Panc1 (cell line): Measurements from ENCODE around the gene SORT1. TPM values are rescaled to one million over a fixed set of nuclear protein-coding genes. Genes with fewer than 3 reads are reported as not detected.

Experiments
- ATAC-seq: fragments of 200-7000 bp; cut with Tn5 transposase; 2 replicates; pipeline ENCODE4 v1.9.1; 2020; ENCODE audit warnings: mild to moderate bottlenecking, moderate library complexity
- BruUV-seq: library from RNA; stranded (reverse); fragments of 400-500 nt; replicated peaks from 2 replicates; lab custom pipeline; 2021; lab: Mats Ljungman, UMichigan
- CTCF ChIA-PET: fragments of 300-600 bp; sonication (Branson Sonifier 250); formaldehyde crosslinking; loops from one replicate; lab custom pipeline; 2022; ENCODE audit warnings: antibody characterized with exemption; lab: Charles Lee
- POLR2A ChIA-PET: fragments of 300-600 bp; sonication (Branson Sonifier 250); formaldehyde crosslinking; loops from one replicate; lab custom pipeline; 2022; ENCODE audit warnings: antibody characterized with exemption; lab: Charles Lee
- DNase-seq: peaks from one replicate; pipeline ENCODE4 v3.0.0-alpha.2; 2010; ENCODE audit warnings: low read depth, low spot score
- H3K27ac ChIP-seq: 2 replicates; pipeline ENCODE4 v1.5.1; 2011; ENCODE audit warnings: mild to moderate bottlenecking, low read length, inconsistent platforms
- H3K27me3 ChIP-seq: fragments of 200-500 bp; sonication (Bioruptor generic); 2 replicates; pipeline ENCODE4 v1.6.0; 2014; ENCODE audit warnings: low read length, inconsistent platforms; ENCODE audit not compliant: control insufficient read depth, insufficient read depth
- H3K36me3 ChIP-seq: fragments of 200-500 bp; sonication (Bioruptor generic); 2 replicates; pipeline ENCODE4 v1.5.1; 2014; ENCODE audit warnings: inconsistent platforms, mild to moderate bottlenecking, low read length, moderate library complexity; ENCODE audit not compliant: control insufficient read depth, insufficient read depth
- H3K4me1 ChIP-seq: 2 replicates; pipeline ENCODE4 v1.5.1; 2011; ENCODE audit warnings: inconsistent platforms, mild to moderate bottlenecking, low read length, moderate library complexity; ENCODE audit not compliant: control insufficient read depth, insufficient read depth
- H3K4me3 ChIP-seq, 2 experiments: 2 replicates each; pipeline ENCODE4 v1.5.1; 2011 to 2012; ENCODE audit warnings: low read depth in 2 of 2, low read length in 2 of 2, mild to moderate bottlenecking in 2 of 2, inconsistent platforms in 1 of 2, moderate library complexity in 1 of 2
- H3K9me3 ChIP-seq: fragments of 200-500 bp; sonication (Bioruptor generic); 2 replicates; pipeline ENCODE4 v1.5.1; 2014; ENCODE audit warnings: low read depth, mild to moderate bottlenecking, inconsistent platforms, low read length, moderate library complexity; ENCODE audit not compliant: control insufficient read depth, insufficient read depth
- CTCF ChIP-seq: fragments of 450-650 bp; IDR thresholded peaks from 2 replicates; pipeline ENCODE4 v1.5.1; 2017; ENCODE audit warnings: mild to moderate bottlenecking
- POLR2AphosphoS5 ChIP-seq: IDR thresholded peaks from 2 replicates; pipeline ENCODE4 v1.6.1; 2012; ENCODE audit warnings: mild to moderate bottlenecking, low read depth, low read length, moderate library complexity
- REST ChIP-seq, 2 experiments: IDR thresholded peaks; 2 replicates each; pipeline ENCODE4 v1.6.1; 2011 to 2012; ENCODE audit warnings: low read depth in 2 of 2, control low read depth in 1 of 2, low read length in 1 of 2, mild to moderate bottlenecking in 1 of 2, moderate library complexity in 1 of 2; ENCODE audit not compliant: insufficient read depth in 1 of 2
- SIN3A ChIP-seq: IDR thresholded peaks from 2 replicates; pipeline ENCODE4 v1.6.1; 2012; ENCODE audit warnings: low read depth, mild to moderate bottlenecking, low read length, moderate library complexity, borderline replicate concordance; ENCODE audit not compliant: insufficient read depth
- TCF7L2 ChIP-seq: IDR thresholded peaks from 2 replicates; pipeline ENCODE4 v1.6.1; 2011; ENCODE audit warnings: mild to moderate bottlenecking, low read depth, low read length, inconsistent platforms
- in situ Hi-C: cut with HindIII; loops from 2 replicates; pipeline ENCODE4 v1.10.0; 2016; ENCODE audit warnings: low sequenced_read_pairs, low pct_unique_long_range_greater_than_20kb
- intact Hi-C: fragments of 100-400 bp; cut with micrococcal nuclease; formaldehyde crosslinking; loops from one replicate; pipeline ENCODE4 v1.10.0; 2022; ENCODE audit not compliant: unreplicated experiment
- total RNA-seq: library from RNA; stranded (reverse); gene quantifications from one replicate; pipeline ENCODE4 v1.2.1, GENCODE V29; 2021; ENCODE audit not compliant: unreplicated experiment

Gene SORT1
- total RNA-seq, 1 experiment from 2014 or later: 25.1 TPM

GRCh38 chr1:109404838-109405237 is 7.1 kb upstream of the SORT1 start:
- intact Hi-C loops (no loop called here), in situ Hi-C loops (no loop called here)
- DNase-seq (no peak), ATAC-seq (no peak)
- BruUV-seq: no TSS peak
- TF ChIP-seq TCF7L2: no peak
- no peak for TF ChIP-seq SIN3A
- TF ChIP-seq CTCF: no peak
- TF ChIP-seq REST (IDR thresholded peaks at IDR 0.05; ENCODE audit: insufficient read depth in 1 of 2, low read depth in 2 of 2, low read length in 1 of 2): no peak
- TF ChIP-seq POLR2AphosphoS5: no peak
- no peak overlapping the region for H3K27ac ChIP-seq
- H3K4me1 ChIP-seq: no peaks in the 10 kb centered on the region
- H3K9me3 ChIP-seq: no peaks in the 10 kb centered on the region
- H3K27me3 ChIP-seq: no peaks in the 10 kb centered on the region
- H3K4me3 ChIP-seq: no peak overlapping the region
- peaks cover 15% of the 10 kb centered on the region for H3K36me3 ChIP-seq
- POLR2A ChIA-PET: no interaction called here
- CTCF ChIA-PET: no interaction called here

GRCh38 chr1:109402025-109402424 is 4.3 kb upstream of the SORT1 start:
- CTCF ChIA-PET: no interaction called here
- no peak for TF ChIP-seq POLR2AphosphoS5
- no peak for TF ChIP-seq SIN3A
- BruUV-seq: no TSS peak
- POLR2A ChIA-PET: no interaction called here
- Histone ChIP-seq H3K27ac (no peak overlapping the region), H3K4me3 (no peak overlapping the region), H3K36me3 (peaks cover 14% of the 10 kb centered on the region), H3K4me1 (peaks cover 6% of the 10 kb centered on the region), H3K27me3 (no peaks in the 10 kb centered on the region), H3K9me3 (no peaks in the 10 kb centered on the region)
- no peak for DNase-seq
- intact Hi-C loops: no loop called here
- in situ Hi-C loops: no loop called here
- ATAC-seq: no peak

- POLR2A ChIA-PET: no interaction called here
- Histone ChIP-seq H3K4me3 (no peak overlapping the region), H3K27me3 (no peaks in the 10 kb centered on the region), H3K36me3 (peaks cover 14% of the 10 kb centered on the region), H3K27ac (no peak overlapping the region), H3K9me3 (no peaks in the 10 kb centered on the region), H3K4me1 (peaks cover 11% of the 10 kb centered on the region)
- ATAC-seq (no peak), DNase-seq (no peak)
- CTCF ChIA-PET: no interaction called here
- BruUV-seq: no TSS peak
- intact Hi-C loops (no loop called here), in situ Hi-C loops (no loop called here)
- TF ChIP-seq SIN3A (no peak), POLR2AphosphoS5 (no peak), TCF7L2 (no peak), REST (IDR thresholded peaks at IDR 0.05; ENCODE audit: insufficient read depth in 1 of 2, low read depth in 2 of 2, low read length in 1 of 2) (no peak), CTCF (no peak)
Observed at GRCh38 chr1:109400035-109400655, 2.4 kb upstream of the SORT1 start.
